Measurements from ENCODE around the gene SEC23A.
"Not testable (repeated sequence)": the region's sequence is repeated elsewhere in the genome, so short reads cannot be mapped to it uniquely, and the experiment has no call there.

The SEC23A gene

GRCh38 chr14:39055786-39056474 lies 47.1 kb downstream of the SEC23A start:
- TF ChIP-seq KLF7 (tag by site-specific recombination; IDR thresholded peaks at IDR 0.05; ENCODE audit: borderline replicate concordance): no peak
- TF ChIP-seq ZNF48 (tag by site-specific recombination; IDR thresholded peaks at IDR 0.05): no peak
- TF ChIP-seq TRIM28 (IDR thresholded peaks at IDR 0.05; ENCODE audit: borderline replicate concordance, low read length): peak; percentile 92; the same call in 1 of the 2 replicates
- 0 out of 2 replicates have a peak, but pooled peaks have one; percentile 21 for TF ChIP-seq ZNF26 (tag by site-specific recombination; IDR thresholded peaks at IDR 0.05)
- no peak for TF ChIP-seq ZNF518A (tag by site-specific recombination; conservative IDR thresholded peaks at IDR 0.05; ENCODE audit: low read depth)
- TF ChIP-seq ZSCAN30 (tag by site-specific recombination; IDR thresholded peaks at IDR 0.05): peak; percentile 59; the same call in 1 of the 2 replicates
- peak; percentile 89 for TF ChIP-seq ZNF280D (tag by site-specific recombination; IDR thresholded peaks at IDR 0.05)
- TF ChIP-seq ZNF639 (tag by site-specific recombination; IDR thresholded peaks at IDR 0.05): no peak
- peak; percentile 97 for TF ChIP-seq ZNF626 (tag by site-specific recombination; IDR thresholded peaks at IDR 0.05)
- 0 out of 2 replicates have a peak, but pooled peaks have one; percentile 46 for TF ChIP-seq ZNF169 (tag by site-specific recombination; IDR thresholded peaks at IDR 0.05)
- TF ChIP-seq SCRT2 (tag by site-specific recombination; IDR thresholded peaks at IDR 0.05): no peak
- TF ChIP-seq ZNF350 (tag by site-specific recombination; IDR thresholded peaks at IDR 0.05): peak; percentile 62; the same call in 1 of the 2 replicates
- TF ChIP-seq ZNF610 (tag by site-specific recombination; IDR thresholded peaks at IDR 0.05; ENCODE audit: borderline replicate concordance): 0 out of 2 replicates have a peak, but pooled peaks have one; percentile 32
- 0 out of 2 replicates have a peak, but pooled peaks have one; percentile 21 for TF ChIP-seq ZNF148 (tag by site-specific recombination; IDR thresholded peaks at IDR 0.05; ENCODE audit: borderline replicate concordance)
- TF ChIP-seq SETDB1 (IDR thresholded peaks at IDR 0.05; ENCODE audit: insufficient read length, low read length): peak; percentile 95
- Histone ChIP-seq H3K4me3 (ENCODE audit: low read depth, low read length) (no peak overlapping the region), H3K9me3 (ENCODE audit: control insufficient read depth, insufficient read depth, low read depth, low read length) (no peaks in the 10 kb centered on the region), H3K27ac (ENCODE audit: extremely low read depth, low read depth, low read length) (no peak overlapping the region), H3K4me1 (ENCODE audit: control insufficient read depth, insufficient read depth, low read length) (no peaks in the 10 kb centered on the region), H3K36me3 (ENCODE audit: control insufficient read depth in 2 of 2, insufficient read depth in 1 of 2, low read length in 2 of 2) (peaks cover 54 to 78% of the 10 kb centered on the region in 2 experiments)
- ChIA-PET CTCF (no interaction called here), POLR2A (no interaction called here)

GRCh38 chr14:39052869-39053454 lies 50.1 kb downstream of the SEC23A start:
- H3K4me3 ChIP-seq (ENCODE audit: low read depth, low read length); POLR2A ChIA-PET; H3K9me3 ChIP-seq (ENCODE audit: control insufficient read depth, insufficient read depth, low read depth, low read length); H3K27ac ChIP-seq (ENCODE audit: extremely low read depth, low read depth, low read length); H3K4me1 ChIP-seq (ENCODE audit: control insufficient read depth, insufficient read depth, low read length): not testable (repeated sequence)
- CTCF ChIA-PET: interaction anchor here (0.8 kb wide), 1 partner anchor 18 kb away, joined by 3 read pairs; no protein-coding TSS in a partner anchor
- H3K36me3 ChIP-seq (ENCODE audit: control insufficient read depth in 2 of 2, insufficient read depth in 1 of 2, low read length in 2 of 2): peaks cover 42 to 80% of the 10 kb centered on the region in 2 experiments

Measured in HEK293 (cell line).